AG08395 (cell line): Measurements from ENCODE around the gene RNF220.

Experiments used
- DNase-seq: peaks from one replicate; pipeline ENCODE4 v3.0.0; 2012; ENCODE audit warnings: mixed read lengths, low spot score

RNF220 gene

GRCh38 chr1:44436401-44437106 is 31.5 kb downstream of the RNF220 start:
- DNase-seq, result no peak

DNA sequence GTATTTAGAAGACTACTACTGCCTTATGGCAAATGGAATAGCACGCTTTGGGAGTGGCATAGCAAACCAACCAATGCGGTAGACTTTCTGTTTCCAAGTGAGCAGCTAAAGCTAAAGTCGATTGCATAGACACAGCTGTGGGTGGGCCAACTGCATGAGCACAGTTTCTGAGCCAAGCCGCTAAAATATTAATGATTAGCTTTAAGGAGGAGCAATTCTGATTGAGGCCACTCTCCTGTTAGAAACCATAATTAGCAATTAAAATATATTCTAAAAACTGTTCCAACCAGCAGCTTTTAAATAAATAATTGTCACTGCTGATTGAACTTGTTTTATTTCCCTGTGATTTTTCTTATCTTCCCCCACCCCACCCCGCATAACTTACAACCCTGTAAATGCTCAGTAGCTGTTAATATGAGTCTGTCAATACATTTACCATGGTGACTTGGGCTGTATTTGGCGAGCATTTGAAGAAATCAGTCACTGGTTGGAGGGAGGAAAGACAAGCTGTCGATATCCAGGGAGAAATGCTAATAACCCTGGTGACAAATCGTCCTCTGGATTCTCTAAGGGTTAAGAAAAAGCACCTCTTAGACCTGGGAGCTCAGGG is 32.2 kb downstream of the RNF220 start:
- DNase-seq, result no peak

DNA sequence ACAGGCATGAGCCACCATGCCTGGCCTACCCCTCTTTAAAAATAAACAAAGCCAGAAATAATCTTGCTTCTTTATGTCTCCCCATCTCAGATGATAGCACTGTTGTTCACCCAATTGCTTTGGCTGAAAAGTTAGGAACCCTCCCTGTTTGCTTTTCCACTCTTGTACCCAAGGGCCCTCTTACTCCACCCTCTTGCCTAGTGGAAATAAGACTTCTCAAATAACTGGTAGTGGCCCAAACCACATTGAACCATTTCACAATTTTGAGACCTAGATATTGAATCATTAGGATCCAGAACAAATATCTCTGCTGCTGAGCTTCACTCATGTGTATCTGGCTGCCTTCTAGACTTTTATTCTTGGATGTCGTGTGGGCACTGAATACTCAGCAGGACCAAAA is 37.7 kb downstream of the RNF220 start:
- no peak for DNase-seq

DNA sequence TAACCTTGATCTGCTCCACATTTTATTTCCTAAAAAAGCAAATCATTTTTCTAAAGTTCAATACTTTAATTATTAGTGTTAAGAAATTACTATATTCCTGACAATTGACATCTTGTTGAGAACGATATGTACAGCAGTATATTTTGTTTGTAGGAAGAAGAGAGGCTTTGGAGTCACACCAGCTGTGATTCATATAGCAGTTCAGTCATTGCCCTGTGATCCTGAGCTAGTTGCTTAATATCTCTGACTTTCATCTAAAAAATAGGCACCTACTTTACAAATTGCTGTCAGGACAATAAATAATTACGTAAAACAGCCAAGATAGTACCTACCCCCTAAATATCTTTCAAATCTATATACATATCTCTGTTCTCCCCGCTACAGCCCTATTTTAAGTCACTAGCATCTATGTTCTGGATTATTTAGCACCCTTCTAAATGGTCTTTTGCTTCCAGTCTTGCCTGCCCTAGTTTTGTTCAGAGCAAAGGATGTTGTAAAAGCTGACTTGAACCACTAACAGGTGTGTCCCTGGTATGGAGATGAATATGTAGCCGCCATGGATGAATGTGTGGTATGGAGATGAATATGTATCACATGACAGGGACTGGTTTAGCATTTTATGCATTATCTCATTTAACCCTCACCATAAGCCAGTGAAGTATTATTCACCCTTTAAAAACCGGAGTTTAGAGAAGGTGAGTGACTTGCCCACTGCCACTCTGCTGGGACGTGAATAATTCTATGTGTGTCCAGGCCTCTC is 42.2 kb downstream of the RNF220 start:
- DNase-seq, result no peak

DNA sequence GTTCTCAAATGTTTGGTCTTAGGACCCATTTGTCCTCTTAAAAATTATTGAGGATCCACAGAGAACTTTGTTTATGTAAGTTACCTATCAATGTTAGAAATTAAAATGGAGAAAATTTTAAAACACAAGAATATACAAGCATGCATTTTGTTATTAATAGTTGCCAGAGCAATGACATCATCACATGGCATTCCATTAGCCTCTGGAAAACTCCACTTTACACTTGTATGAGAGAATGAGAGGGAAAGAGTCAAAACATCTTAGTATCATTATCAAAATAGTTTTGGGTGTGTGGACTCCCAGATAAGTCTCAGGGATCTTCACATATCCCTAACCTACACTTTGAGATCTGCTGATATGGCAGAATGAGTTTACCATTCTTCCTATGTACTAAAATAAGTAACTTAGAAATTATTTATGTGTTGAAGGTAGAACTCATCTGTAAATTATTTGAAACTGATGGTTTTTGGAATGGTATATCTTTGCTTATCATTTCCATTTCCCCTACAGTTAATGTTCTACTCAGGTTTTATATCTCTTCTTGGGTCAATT is 48.8 kb downstream of the RNF220 start:
- DNase-seq, result no peak

DNA sequence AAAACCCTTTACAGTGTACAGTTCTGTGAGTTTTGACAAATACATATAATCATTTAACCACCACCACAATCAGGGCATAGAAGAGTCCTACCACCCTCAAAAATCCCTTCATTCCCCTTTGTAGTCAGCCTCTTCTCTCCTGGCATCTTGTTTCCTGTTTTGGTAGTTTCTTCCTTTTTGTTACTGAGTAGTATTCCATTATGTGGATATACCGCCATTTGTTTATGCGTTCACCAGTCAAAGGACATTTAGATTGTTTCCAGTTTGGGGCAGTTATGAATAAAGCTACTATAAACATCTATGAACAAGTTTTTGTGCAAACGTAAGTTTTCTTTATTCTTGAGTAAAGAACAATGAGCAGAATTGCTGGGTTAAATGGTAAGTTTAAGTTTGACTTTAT is 49.6 kb downstream of the RNF220 start:
- no peak for DNase-seq

- no peak for DNase-seq
Measured at GRCh38 chr1:44460107-44460882, 55.2 kb downstream of the RNF220 start.

GRCh38 chr1:44464361-44464760 is 59.3 kb downstream of the RNF220 start:
- peak; percentile 61 for DNase-seq

DNA sequence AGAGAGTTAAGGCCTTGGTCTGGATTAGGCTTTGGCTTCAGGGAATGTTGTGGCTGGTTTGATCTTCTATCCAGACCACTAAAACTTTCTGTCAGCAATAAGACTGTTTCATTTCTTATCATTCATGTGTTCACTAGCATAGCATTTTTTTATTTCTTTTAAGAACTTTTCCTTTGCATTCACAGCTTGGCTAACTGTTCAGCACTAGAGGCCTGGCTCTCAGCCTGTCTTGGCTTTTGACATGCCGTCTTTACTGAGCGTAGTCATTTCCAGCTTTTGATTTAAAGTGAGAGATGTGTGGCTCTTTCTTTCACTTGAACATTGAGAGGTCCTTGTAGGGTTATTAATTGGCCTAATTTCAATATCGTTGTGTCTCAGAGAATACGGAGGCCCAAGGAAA is 62.5 kb downstream of the RNF220 start:
- DNase-seq, result no peak

DNA sequence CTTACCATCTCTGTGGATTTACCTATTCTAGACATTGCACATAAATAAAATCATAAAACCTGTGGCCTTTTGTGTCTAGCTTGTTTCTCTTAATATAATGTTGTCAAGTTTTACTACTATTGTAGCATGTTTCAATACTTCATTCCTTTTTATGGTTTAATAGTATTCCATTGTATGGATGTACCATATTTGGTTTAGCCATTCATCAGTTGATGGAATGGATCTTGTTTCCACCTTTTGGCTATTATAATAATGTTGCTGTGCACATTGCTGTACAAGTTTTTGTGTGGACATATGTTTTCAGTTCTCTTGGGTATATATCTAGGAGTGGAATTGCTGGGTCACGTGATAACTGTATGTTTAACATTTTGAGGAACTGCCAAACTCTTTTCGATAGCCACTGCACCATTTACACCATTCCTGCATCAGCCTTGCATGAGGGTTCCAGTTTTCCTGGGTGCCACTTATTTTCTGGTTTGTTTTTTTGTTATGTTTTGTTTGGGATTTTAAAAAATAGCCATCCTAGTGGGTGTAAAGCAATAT is 66.9 kb downstream of the RNF220 start:
- no peak for DNase-seq

GRCh38 chr1:44472620-44473525 is 67.8 kb downstream of the RNF220 start:
- DNase-seq, result peak; percentile 22

GRCh38 chr1:44476891-44477290 is 71.8 kb downstream of the RNF220 start:
- no peak for DNase-seq

DNA sequence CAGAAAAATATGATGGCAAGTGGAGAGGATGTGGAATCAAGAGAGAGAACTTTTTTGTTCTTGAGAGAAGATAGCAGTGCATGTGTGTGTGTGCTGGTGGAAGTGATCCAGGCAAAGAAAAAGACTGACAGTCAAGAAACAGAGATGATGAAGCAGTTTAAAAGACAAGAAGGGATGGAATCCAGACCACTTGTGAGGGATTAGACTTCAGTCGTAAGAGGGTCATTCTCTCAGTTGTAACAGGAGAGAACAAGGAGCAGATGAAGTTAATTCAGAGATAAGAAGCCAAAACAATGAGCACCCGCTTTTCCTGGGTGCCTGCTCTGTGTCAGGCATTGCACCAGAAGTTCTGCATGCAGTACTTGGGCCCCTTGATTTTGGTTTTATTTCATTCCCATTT is 76.6 kb downstream of the RNF220 start:
- no peak for DNase-seq

GRCh38 chr1:44483089-44483874 is 78.2 kb downstream of the RNF220 start:
- no peak for DNase-seq

- no peak for DNase-seq
Measured at GRCh38 chr1:44484155-44484688, 79.2 kb downstream of the RNF220 start.

DNA sequence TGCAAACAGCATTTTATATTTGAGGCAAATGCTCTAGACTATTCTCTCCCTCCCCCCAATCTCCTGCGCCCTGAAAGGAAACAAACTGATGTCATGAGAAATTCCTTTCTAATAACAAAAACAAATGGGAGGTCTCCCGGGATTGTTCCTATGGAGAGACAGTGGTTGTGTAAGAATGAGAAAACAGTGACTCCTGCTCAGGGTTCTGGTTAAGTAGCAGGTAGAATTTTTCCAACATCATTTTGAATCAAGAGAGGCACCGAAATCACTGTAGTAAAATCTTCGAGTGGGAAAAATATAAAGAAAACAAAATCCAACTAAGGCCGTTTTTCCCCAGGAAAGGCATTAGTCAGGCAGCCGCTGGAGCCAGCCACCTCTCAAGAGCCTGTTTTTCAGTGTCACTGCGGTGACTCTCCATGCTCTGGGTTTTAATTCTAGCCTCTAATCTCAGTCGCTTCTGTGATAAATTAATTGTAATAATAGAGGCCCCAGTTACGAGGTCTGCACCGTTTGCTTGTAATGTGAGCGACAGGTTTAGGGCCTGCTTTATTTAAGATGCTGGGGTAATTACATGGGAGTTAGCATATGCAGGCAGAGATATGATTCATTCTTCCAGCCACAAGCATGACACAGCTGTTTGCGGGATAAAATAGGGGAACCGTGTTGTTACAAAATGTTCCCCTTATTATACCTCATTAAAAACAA is 80.3 kb downstream of the RNF220 start:
- peak; percentile 59 for DNase-seq

GRCh38 chr1:44485934-44486460 is 80.9 kb downstream of the RNF220 start:
- no peak for DNase-seq

GRCh38 chr1:44489481-44489880 is 84.4 kb downstream of the RNF220 start:
- no peak for DNase-seq
